H1 (cell line): Measurements from ENCODE around the gene ATF7IP2. TPM values are rescaled to one million over a fixed set of nuclear protein-coding genes. Genes with fewer than 3 reads are reported as not detected.

Source experiments
- CTBP2 ChIP-seq: IDR thresholded peaks from 2 replicates; pipeline ENCODE4 v1.7.0; 2011; ENCODE audit warnings: borderline replicate concordance, mild to moderate bottlenecking, moderate library complexity, mixed read lengths, low read length; ENCODE audit not compliant: insufficient read depth, insufficient read length
- EZH2 ChIP-seq: fragments of 200-600 bp; sonication (generic); IDR thresholded peaks from 2 replicates; pipeline ENCODE4 v1.7.1; 2012; ENCODE audit warnings: low read depth, mild to moderate bottlenecking, moderate library complexity, low read length, inconsistent platforms; ENCODE audit not compliant: severe bottlenecking
- SP4 ChIP-seq: IDR thresholded peaks from 2 replicates; pipeline ENCODE4 v1.6.1; 2012; ENCODE audit warnings: low read length, inconsistent platforms
- SRF ChIP-seq: IDR thresholded peaks from 2 replicates; pipeline ENCODE4 v1.6.1; 2011; ENCODE audit warnings: mild to moderate bottlenecking, low read depth, low read length, moderate library complexity
- TCF12 ChIP-seq: IDR thresholded peaks from 2 replicates; pipeline ENCODE4 v1.6.1; 2011; ENCODE audit warnings: low read depth, mild to moderate bottlenecking, low read length
- polyA plus RNA-seq, 7 experiments: library from polyadenylated mRNA; depleted of rRNA in 3 of 7; stranded (reverse) in 5 of 7; unstranded in 2 of 7; fragments of >200 nt in 5 of 7; fragments of 200-250 nt in 2 of 7; gene quantifications; 1 replicate in 5 of 7; 2 replicates in 1 of 7; 4 replicates in 1 of 7; pipeline versions ENCODE4 v1.2.1 to v1.2.3, GENCODE V29; 2011 to 2013; ENCODE audit warnings: missing spikeins in 2 of 7, mixed read lengths in 2 of 7
- total RNA-seq: library from RNA; stranded (reverse); fragmentation: NEBNext Ultra II Directional; extraction: Animal tissue kit (Norgen Biotek cat#: 25700); gene quantifications from 2 replicates; pipeline ENCODE4 v1.2.1, GENCODE V29; 2021
- TF ChIP-seq, protein P1 (sequence below): IDR thresholded peaks from 2 replicates; pipeline ENCODE4 v1.6.1; 2012; ENCODE audit warnings: inconsistent platforms

Gene ATF7IP2
- total and polyA plus RNA-seq, 2 of the 8 experiments (the other 6 are each of a cell fraction or from before 2014, with no cell fraction given), result 28.7 to 32.8 TPM

DNA sequence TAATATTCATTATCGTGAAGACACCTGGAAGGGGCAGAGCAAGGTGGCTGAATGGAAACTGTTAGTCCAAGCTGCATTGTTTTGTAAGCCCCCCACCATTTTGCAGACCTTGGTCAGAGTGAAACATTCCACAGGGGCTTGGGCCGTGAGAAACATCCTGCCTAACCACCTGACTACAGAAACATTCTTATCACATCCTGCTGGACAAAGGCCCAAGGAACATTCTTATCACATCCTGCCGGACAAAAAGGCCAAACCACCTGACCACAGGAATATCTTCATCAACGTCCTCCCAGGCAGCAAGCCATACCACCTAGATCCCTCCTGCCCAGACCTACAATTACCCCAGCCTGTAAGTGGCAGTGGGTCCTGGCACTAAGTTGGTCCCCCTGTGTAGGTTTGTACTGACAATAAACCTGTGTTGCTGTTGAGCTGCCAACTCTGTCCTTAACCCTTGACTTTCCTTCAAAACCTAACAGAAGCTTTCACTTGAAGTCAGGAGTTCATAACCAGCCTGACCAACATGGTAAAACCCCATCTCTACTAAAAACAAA, 19.6 kb downstream of the ATF7IP2 start (continued):
- TF ChIP-seq SP4 (no peak), TCF12 (no peak), CTBP2 (no peak), SRF (no peak), EZH2 (no peak)
- TF ChIP-seq, protein P1, sequence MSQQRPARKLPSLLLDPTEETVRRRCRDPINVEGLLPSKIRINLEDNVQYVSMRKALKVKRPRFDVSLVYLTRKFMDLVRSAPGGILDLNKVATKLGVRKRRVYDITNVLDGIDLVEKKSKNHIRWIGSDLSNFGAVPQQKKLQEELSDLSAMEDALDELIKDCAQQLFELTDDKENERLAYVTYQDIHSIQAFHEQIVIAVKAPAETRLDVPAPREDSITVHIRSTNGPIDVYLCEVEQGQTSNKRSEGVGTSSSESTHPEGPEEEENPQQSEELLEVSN, result no peak
